Chondrocyte (in vitro differentiated cells): Measurements from ENCODE around the gene NEDD8. TPM values are rescaled to one million over a fixed set of nuclear protein-coding genes. Genes with fewer than 3 reads are reported as not detected.

ENCODE experiments used
- DNase-seq: peaks from one replicate; pipeline ENCODE4 v3.0.0; 2021; ENCODE audit warnings: mixed read lengths, low spot score
- H3K27ac Mint-ChIP-seq: one replicate; pipeline ENCODE4 v1.8.0; 2021; ENCODE audit warnings: mild to moderate bottlenecking, moderate library complexity, mixed read lengths; ENCODE audit not compliant: unreplicated experiment
- H3K27me3 Mint-ChIP-seq: 2 replicates; pipeline ENCODE4 v1.8.0; 2021; ENCODE audit warnings: low read depth, mixed read lengths
- H3K36me3 Mint-ChIP-seq: 2 replicates; pipeline ENCODE4 v1.8.0; 2021; ENCODE audit warnings: low read depth, mixed read lengths
- H3K4me1 Mint-ChIP-seq: 2 replicates; pipeline ENCODE4 v1.8.0; 2021; ENCODE audit warnings: low read depth, mild to moderate bottlenecking, mixed read lengths
- H3K4me3 Mint-ChIP-seq: one replicate; pipeline ENCODE4 v1.8.0; 2021; ENCODE audit warnings: mild to moderate bottlenecking, moderate library complexity, mixed read lengths; ENCODE audit not compliant: unreplicated experiment
- H3K9me3 Mint-ChIP-seq: 2 replicates; pipeline ENCODE4 v1.8.0; 2021; ENCODE audit warnings: low read depth, mixed read lengths
- long read RNA-seq: library from polyadenylated mRNA; stranded (forward); transcript quantifications from one replicate; pipeline ENCODE4 v2.0.0, GENCODE V29; 2021
- total RNA-seq: library from RNA; stranded (reverse); gene quantifications from 3 replicates; pipeline ENCODE4 v1.2.1, GENCODE V29; 2021
- TF ChIP-seq, protein P1 (sequence below): fragments of 200-600 bp; sonication (generic); IDR thresholded peaks from 2 replicates; pipeline ENCODE4 v1.5.0; 2021; ENCODE audit warnings: antibody characterized with exemption, mild to moderate bottlenecking, moderate library complexity

NEDD8 gene
- total RNA-seq: 154 to 169 TPM (median 159 TPM) in 3 replicates
- long read RNA-seq, transcript NEDD8-201 (4 exons, 708 nt): major isoform, 110 of 121 reads
- long read RNA-seq, partial matches to known transcripts: 1 of 121 reads
- long read RNA-seq, other reads (novel, unspliced or antisense): 3 of 121 reads

DNA sequence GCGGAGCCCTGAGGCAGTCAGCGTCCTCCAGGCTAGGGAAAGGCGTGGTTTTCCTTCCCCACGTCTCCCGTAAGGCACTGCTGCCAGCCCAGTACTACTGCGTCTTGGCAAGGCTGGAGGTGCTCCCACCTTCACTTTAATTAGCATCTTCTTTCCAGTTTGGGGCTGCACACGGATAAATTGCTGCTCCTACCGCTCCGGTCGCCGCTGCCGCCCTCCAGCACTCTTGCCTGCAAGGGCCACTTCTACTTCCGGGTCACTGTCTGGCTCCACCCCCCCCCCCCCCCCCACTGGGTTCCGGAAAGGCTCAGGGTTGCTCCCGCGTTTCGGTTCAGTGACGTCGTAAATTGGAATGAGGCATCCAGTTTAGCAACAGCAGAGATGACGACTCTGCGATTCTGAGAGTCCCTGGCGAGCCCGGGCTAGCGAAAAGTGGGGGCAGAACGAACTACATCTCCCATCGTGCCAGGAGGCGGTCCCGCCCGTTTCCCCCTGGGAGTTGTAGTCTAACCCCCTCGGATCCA lies at the start of gene NEDD8:
Gene NEDD8, minus strand, starts transcription at position 247 of the 524 bp plus-strand sequence. Its CDS starts 100 bp downstream, at position 147.
- peak within 1 kb of the TSS; percentile 98 for H3K4me3 Mint-ChIP-seq
- no peak for DNase-seq
- TF ChIP-seq, protein P1, sequence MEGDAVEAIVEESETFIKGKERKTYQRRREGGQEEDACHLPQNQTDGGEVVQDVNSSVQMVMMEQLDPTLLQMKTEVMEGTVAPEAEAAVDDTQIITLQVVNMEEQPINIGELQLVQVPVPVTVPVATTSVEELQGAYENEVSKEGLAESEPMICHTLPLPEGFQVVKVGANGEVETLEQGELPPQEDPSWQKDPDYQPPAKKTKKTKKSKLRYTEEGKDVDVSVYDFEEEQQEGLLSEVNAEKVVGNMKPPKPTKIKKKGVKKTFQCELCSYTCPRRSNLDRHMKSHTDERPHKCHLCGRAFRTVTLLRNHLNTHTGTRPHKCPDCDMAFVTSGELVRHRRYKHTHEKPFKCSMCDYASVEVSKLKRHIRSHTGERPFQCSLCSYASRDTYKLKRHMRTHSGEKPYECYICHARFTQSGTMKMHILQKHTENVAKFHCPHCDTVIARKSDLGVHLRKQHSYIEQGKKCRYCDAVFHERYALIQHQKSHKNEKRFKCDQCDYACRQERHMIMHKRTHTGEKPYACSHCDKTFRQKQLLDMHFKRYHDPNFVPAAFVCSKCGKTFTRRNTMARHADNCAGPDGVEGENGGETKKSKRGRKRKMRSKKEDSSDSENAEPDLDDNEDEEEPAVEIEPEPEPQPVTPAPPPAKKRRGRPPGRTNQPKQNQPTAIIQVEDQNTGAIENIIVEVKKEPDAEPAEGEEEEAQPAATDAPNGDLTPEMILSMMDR: peak; percentile 4
- H3K9me3 Mint-ChIP-seq: no peaks in the 10 kb centered on the region
- H3K4me1 Mint-ChIP-seq: peaks cover 46% of the 10 kb centered on the region
- H3K27me3 Mint-ChIP-seq: no peaks in the 10 kb centered on the region
- peak within 1 kb of the TSS; percentile 100 for H3K27ac Mint-ChIP-seq
- H3K36me3 Mint-ChIP-seq: peaks cover 12% of the 10 kb centered on the region

DNA sequence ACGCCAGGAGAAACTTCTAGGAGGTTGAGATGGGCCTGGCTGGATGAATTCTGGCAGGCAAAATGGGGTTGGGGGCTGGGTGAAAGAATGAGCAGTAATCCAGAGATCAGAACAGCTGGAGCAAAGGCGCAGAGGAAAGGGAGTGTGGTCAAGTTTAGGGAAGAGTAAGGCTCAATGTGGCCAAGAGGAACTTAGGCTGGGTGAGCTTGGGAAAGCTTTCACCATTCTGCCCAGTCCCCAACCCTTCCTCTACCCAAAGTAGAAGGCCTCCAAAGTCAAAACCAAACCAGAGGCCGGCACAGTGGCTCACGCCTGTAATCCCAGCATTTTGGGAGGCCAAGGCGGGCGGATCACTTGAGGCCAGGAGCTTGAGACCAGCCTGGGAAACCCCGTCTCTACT lies 49.5 kb upstream of the NEDD8 start:
- no peaks in the 10 kb centered on the region for H3K27me3 Mint-ChIP-seq
- H3K4me1 Mint-ChIP-seq: peaks cover 8% of the 10 kb centered on the region
- H3K27ac Mint-ChIP-seq: no peak overlapping the region
- H3K4me3 Mint-ChIP-seq: no peak overlapping the region
- no peaks in the 10 kb centered on the region for H3K36me3 Mint-ChIP-seq
- DNase-seq: peak; percentile 10
- TF ChIP-seq, protein P1: no peak
- H3K9me3 Mint-ChIP-seq: no peaks in the 10 kb centered on the region

DNA sequence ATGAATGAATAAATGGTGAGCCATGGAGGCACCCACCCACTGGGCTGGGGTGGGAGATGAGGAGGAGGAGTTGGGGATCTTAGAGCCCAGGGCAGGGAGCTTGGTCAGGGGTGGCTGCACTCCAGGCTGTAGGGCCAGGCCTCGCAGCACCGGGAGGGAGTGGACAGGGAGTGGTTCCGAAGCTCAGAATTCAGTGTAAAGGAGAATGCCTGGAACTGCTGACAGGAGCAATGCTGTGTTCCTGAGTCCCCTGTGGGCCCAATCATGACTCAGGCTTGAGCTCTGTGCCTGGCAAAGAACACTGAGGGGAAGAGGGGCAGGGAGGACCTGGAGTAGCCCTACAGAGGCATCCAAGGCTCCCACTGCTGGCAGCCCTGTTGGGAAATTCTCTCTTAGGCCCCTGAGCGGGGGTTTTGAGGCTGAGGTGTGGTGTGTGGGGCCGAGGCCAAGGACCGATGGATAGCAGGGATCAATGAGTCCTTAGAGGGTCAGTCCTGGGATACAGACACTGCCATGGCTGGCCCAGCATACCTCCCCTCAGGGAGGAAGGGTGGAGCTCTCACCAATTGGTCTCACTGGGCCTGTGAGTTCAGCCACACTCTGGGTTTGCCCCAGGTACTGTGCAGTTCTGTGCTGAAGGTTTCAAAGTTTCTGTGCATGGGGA lies 48.8 kb upstream of the NEDD8 start:
- no peaks in the 10 kb centered on the region for H3K27me3 Mint-ChIP-seq
- no peaks in the 10 kb centered on the region for H3K36me3 Mint-ChIP-seq
- no peak overlapping the region for H3K27ac Mint-ChIP-seq
- H3K4me1 Mint-ChIP-seq: peaks cover 8% of the 10 kb centered on the region
- peak; percentile 52 for DNase-seq
- H3K9me3 Mint-ChIP-seq: no peaks in the 10 kb centered on the region
- no peak overlapping the region for H3K4me3 Mint-ChIP-seq
- TF ChIP-seq, protein P1: no peak

DNA sequence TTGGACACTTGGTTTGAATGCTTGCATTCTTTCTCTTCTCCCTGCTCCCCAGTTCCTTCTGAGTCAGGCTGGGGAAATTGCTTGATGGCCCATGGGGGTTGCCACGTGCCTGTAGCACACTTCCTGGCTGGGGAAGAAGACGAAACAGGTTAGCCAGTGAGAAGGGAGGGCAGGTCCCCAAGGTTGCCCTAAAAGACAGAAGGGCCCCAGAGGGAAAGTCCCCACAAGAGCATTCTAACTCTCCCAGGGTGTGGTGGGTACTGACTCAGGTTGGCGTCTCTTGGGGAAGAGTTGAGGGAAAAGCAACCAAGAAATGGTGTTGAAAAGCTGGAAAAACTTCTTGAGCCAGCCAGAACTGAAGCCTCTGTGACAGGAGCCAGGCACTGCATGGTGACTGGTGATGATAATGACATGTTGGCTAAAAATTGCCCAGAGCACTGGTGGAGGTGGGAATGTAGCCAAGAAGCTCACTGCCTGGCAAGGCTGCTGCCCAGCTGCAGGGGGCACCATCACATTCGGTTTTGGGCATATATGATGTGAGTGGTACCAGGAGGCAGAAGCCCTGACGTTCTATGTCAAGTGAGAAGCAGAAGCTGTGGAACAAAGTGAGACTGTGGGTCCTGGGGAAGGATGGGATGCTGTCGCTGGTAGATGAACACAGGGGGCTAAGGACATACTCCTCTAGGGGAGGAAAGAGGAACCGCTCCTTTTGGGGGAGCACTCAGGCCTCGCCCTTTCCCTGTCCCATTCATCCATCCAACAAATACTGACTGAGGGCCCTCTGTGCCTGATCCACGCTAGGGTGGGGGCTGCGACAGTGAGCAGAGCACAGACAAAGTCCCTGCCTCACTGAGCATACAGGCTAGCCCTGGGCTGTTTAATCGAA lies 47.4 kb upstream of the NEDD8 start:
- H3K9me3 Mint-ChIP-seq: no peaks in the 10 kb centered on the region
- H3K4me1 Mint-ChIP-seq: peaks cover 5% of the 10 kb centered on the region
- no peaks in the 10 kb centered on the region for H3K27me3 Mint-ChIP-seq
- TF ChIP-seq, protein P1: peak; percentile 45
- H3K27ac Mint-ChIP-seq: no peak overlapping the region
- H3K4me3 Mint-ChIP-seq: no peak overlapping the region
- no peaks in the 10 kb centered on the region for H3K36me3 Mint-ChIP-seq
- peak; percentile 57 for DNase-seq

DNA sequence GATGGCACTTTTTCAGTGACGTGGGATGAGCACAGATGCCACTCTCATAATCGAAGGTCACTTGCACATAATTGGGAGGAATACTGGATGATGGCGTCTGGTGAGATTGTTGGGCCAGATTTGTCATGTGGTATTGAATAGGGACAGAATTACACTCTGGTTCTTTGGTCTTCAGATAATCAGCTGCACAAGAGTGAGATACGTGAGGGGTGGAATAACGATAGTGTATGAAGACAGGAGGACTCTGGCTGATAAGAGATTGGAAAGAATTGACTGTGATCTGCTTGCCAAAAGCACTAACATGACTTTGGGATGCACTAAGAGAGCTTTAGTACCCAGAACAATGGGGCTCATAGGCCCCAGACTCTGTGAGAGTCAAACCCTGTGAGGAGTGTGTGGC lies 46.3 kb upstream of the NEDD8 start:
- TF ChIP-seq, protein P1: no peak
- peak; percentile 1 for DNase-seq
- Mint-ChIP-seq H3K27ac (no peak overlapping the region), H3K27me3 (no peaks in the 10 kb centered on the region), H3K9me3 (no peaks in the 10 kb centered on the region), H3K4me3 (no peak overlapping the region), H3K36me3 (no peaks in the 10 kb centered on the region), H3K4me1 (peaks cover 2% of the 10 kb centered on the region)
